ENCODE results near the gene PIGN. TPM values are rescaled to one million over a fixed set of nuclear protein-coding genes. Genes with fewer than 3 reads are reported as not detected.

The PIGN gene
- total and polyA plus RNA-seq, 2 donors (not counting 3 experiments of a cell fraction or from before 2014, with no cell fraction given), result 13.7 to 26.1 TPM

GRCh38 chr18:62011416-62011815 is 175.4 kb downstream of the PIGN start:
- dilution Hi-C loops (cut with MboI; ENCODE audit: extremely low pct_ligation_motif_present, low sequenced_read_pairs), result no loop called here
- no peak for FAIRE-seq

GRCh38 chr18:62009521-62009920 is 177.3 kb downstream of the PIGN start:
- intact Hi-C loops (cut with micrococcal nuclease), result no loop called here
- H4K20me1 ChIP-seq (replicated peaks; ENCODE audit: control insufficient read depth, extremely low read depth, insufficient read depth, low read length), result no peaks in the 10 kb centered on the region
- FAIRE-seq (no peak), DNase-seq (ENCODE audit: low read depth, low spot score) (no peak)
- no peak overlapping the region for H3K4me3 ChIP-seq (replicated peaks in 1 of 3; ENCODE audit: insufficient read depth in 1 of 3, low read depth in 1 of 3, low read length in 3 of 3)
- dilution Hi-C loops (cut with MboI; ENCODE audit: extremely low pct_ligation_motif_present, low sequenced_read_pairs), result no loop called here
- H3K36me3 ChIP-seq (ENCODE audit: control insufficient read depth in 2 of 2, extremely low read depth in 1 of 2, insufficient read depth in 2 of 2, low read length in 2 of 2), result no peaks in the 10 kb centered on the region
- H3K9me1 ChIP-seq (replicated peaks; ENCODE audit: control insufficient read depth, extremely low read depth, insufficient read depth, low read length), result no peaks in the 10 kb centered on the region
- TF ChIP-seq FOS (IDR thresholded peaks at IDR 0.05; ENCODE audit: borderline replicate concordance, insufficient read depth, low read length), result no peak
- TF ChIP-seq EZH2 (IDR thresholded peaks at IDR 0.05; ENCODE audit: borderline replicate concordance, low read depth, low read length, severe bottlenecking), result no peak
- TF ChIP-seq MAX (IDR thresholded peaks at IDR 0.05; ENCODE audit: insufficient read depth, insufficient read length), result no peak
- no peak for TF ChIP-seq POLR2A (IDR thresholded peaks at IDR 0.05; ENCODE audit: low read depth, low read length)
- no peak for TF ChIP-seq POLR2AphosphoS5 (IDR thresholded peaks at IDR 0.05; ENCODE audit: insufficient read depth, low read depth, low read length)
- TF ChIP-seq JUN (IDR thresholded peaks at IDR 0.05; ENCODE audit: borderline replicate concordance, insufficient read depth, insufficient read length, low read depth), result no peak
- no peak for TF ChIP-seq GATA2 (IDR thresholded peaks at IDR 0.05; ENCODE audit: insufficient read depth, insufficient read length, low read depth, low read length)
- TF ChIP-seq CTCF (IDR thresholded peaks at IDR 0.05; ENCODE audit: extremely low read depth in 1 of 2, insufficient read depth in 1 of 2, low read depth in 1 of 2, low read length in 2 of 2), result no peak
- no peak for TF ChIP-seq MYC (IDR thresholded peaks at IDR 0.05; ENCODE audit: low read depth, low read length)
- H2AFZ ChIP-seq (ENCODE audit: low read depth, low read length), result no peak overlapping the region
- no peaks in the 10 kb centered on the region for H3K4me1 ChIP-seq (ENCODE audit: control insufficient read depth, extremely low read depth, insufficient read depth, low read length)
- ChIA-PET POLR2A (no interaction called here), CTCF (interaction anchor here (1.0 kb wide), 1 partner anchor 21 kb away, joined by 3 read pairs; no protein-coding TSS in a partner anchor)
- H3K79me2 ChIP-seq (ENCODE audit: control insufficient read depth, insufficient read depth, low read length), result no peaks in the 10 kb centered on the region
- no peak overlapping the region for H3K9ac ChIP-seq (replicated peaks; ENCODE audit: extremely low read depth, insufficient read depth, low read length)
- no peak overlapping the region for H3K27ac ChIP-seq (ENCODE audit: insufficient read depth, low read depth, low read length)
- no TSS peak for BruUV-seq (replicated peaks)
- H3K4me2 ChIP-seq (ENCODE audit: insufficient read depth, low read length), result no peak overlapping the region
- H3K9me3 ChIP-seq (replicated peaks; ENCODE audit: control insufficient read depth, insufficient read depth, low read length), result no peaks in the 10 kb centered on the region
- H3K27me3 ChIP-seq (ENCODE audit: control insufficient read depth in 2 of 2, insufficient read depth in 2 of 2, low read length in 2 of 2), result no peaks in the 10 kb centered on the region

More at GRCh38 chr18:62011416-62011815, 175.4 kb downstream of the PIGN start:
- Histone ChIP-seq H3K27ac (ENCODE audit: insufficient read depth, low read depth, low read length) (no peak overlapping the region), H4K20me1 (replicated peaks; ENCODE audit: control insufficient read depth, extremely low read depth, insufficient read depth, low read length) (no peaks in the 10 kb centered on the region), H3K9ac (replicated peaks; ENCODE audit: extremely low read depth, insufficient read depth, low read length) (no peak overlapping the region), H2AFZ (ENCODE audit: low read depth, low read length) (no peak overlapping the region), H3K36me3 (ENCODE audit: control insufficient read depth in 2 of 2, extremely low read depth in 1 of 2, insufficient read depth in 2 of 2, low read length in 2 of 2) (no peaks in the 10 kb centered on the region), H3K4me1 (ENCODE audit: control insufficient read depth, extremely low read depth, insufficient read depth, low read length) (no peaks in the 10 kb centered on the region), H3K4me2 (ENCODE audit: insufficient read depth, low read length) (no peak overlapping the region), H3K9me3 (replicated peaks; ENCODE audit: control insufficient read depth, insufficient read depth, low read length) (no peaks in the 10 kb centered on the region), H3K4me3 (replicated peaks in 1 of 3; ENCODE audit: insufficient read depth in 1 of 3, low read depth in 1 of 3, low read length in 3 of 3) (no peak overlapping the region), H3K27me3 (ENCODE audit: control insufficient read depth in 2 of 2, insufficient read depth in 2 of 2, low read length in 2 of 2) (no peaks in the 10 kb centered on the region), H3K9me1 (replicated peaks; ENCODE audit: control insufficient read depth, extremely low read depth, insufficient read depth, low read length) (no peaks in the 10 kb centered on the region), H3K79me2 (ENCODE audit: control insufficient read depth, insufficient read depth, low read length) (no peaks in the 10 kb centered on the region)
- POLR2A ChIA-PET, result no interaction called here
- intact Hi-C loops (cut with micrococcal nuclease), result no loop called here
- TF ChIP-seq EZH2 (IDR thresholded peaks at IDR 0.05; ENCODE audit: borderline replicate concordance, low read depth, low read length, severe bottlenecking), result no peak
- BruUV-seq (replicated peaks), result no TSS peak
- CTCF ChIA-PET, result interaction anchor here (1.6 kb wide), 1 partner anchor 117 kb away, joined by 4 read pairs; no protein-coding TSS in a partner anchor
- DNase-seq (ENCODE audit: low read depth, low spot score), result no peak

Data from endothelial cell of umbilical vein (primary cell).